ENCODE data around the gene MRNIP.

Gene MRNIP

GRCh38 chr5:179878222-179879002 is 19.8 kb upstream of the MRNIP start:
- Histone ChIP-seq H3K36me3 (ENCODE audit: control insufficient read depth in 1 of 2, insufficient read depth in 2 of 2, low read length in 2 of 2) (peaks cover 57 to 64% of the 10 kb centered on the region in 2 experiments), H3K14ac (ENCODE audit: low read length) (no peak overlapping the region), H3K4me1 (ENCODE audit: control insufficient read depth in 1 of 2, insufficient read depth in 2 of 2, low read length in 2 of 2) (no peaks in the 10 kb centered on the region)

GRCh38 chr5:179876610-179876952 is 18.0 kb upstream of the MRNIP start:
- Histone ChIP-seq H3K14ac (ENCODE audit: low read length) (no peak overlapping the region), H3K27me3 (ENCODE audit: insufficient read depth, low read length) (no peaks in the 10 kb centered on the region), H3K4me1 (ENCODE audit: control insufficient read depth in 1 of 2, insufficient read depth in 2 of 2, low read length in 2 of 2) (no peaks in the 10 kb centered on the region), H2BK5ac (ENCODE audit: low read depth, low read length, poor library complexity) (no peak overlapping the region), H3K9ac (ENCODE audit: low read length) (no peak overlapping the region), H3K4ac (ENCODE audit: low read depth, low read length) (no peak overlapping the region), H4K91ac (ENCODE audit: low read depth, low read length) (no peak overlapping the region), H4K8ac (ENCODE audit: low read depth, low read length) (no peak overlapping the region), H2BK12ac (ENCODE audit: low read length) (no peak overlapping the region), H3K79me1 (ENCODE audit: low read length) (no peaks in the 10 kb centered on the region), H3K79me2 (ENCODE audit: control insufficient read depth, insufficient read depth, low read length, poor library complexity) (no peaks in the 10 kb centered on the region), H2AK5ac (ENCODE audit: low read length) (no peak overlapping the region), H3K4me3 (ENCODE audit: low read depth, low read length) (no peak overlapping the region), H4K12ac (ENCODE audit: low read depth, low read length) (no peak overlapping the region), H2BK120ac (ENCODE audit: insufficient read depth, low read length, poor library complexity) (no peak overlapping the region), H3K4me2 (ENCODE audit: low read length) (no peak overlapping the region), H3K23ac (ENCODE audit: low read length) (no peak overlapping the region), H3K18ac (ENCODE audit: low read length) (no peak overlapping the region), H3K9me3 (ENCODE audit: insufficient read depth, low read depth, low read length) (peaks cover 3% of the 10 kb centered on the region), H3K36me3 (ENCODE audit: control insufficient read depth in 1 of 2, insufficient read depth in 2 of 2, low read length in 2 of 2) (peaks cover 67 to 73% of the 10 kb centered on the region in 2 experiments), H3K27ac (ENCODE audit: low read depth, low read length) (no peak overlapping the region), H2AFZ (ENCODE audit: insufficient read depth, low read length, poor library complexity) (no peak overlapping the region)
- no peak for DNase-seq
- WGBS (ENCODE audit: extremely low coverage, insufficient coverage, insufficient read length): no CpG with 5 or more reads among the region's 3 CpGs

More at GRCh38 chr5:179878222-179879002, 19.8 kb upstream of the MRNIP start:
- Histone ChIP-seq H2BK12ac (ENCODE audit: low read length) (no peak overlapping the region), H3K27ac (ENCODE audit: low read depth, low read length) (no peak overlapping the region), H2BK5ac (ENCODE audit: low read depth, low read length, poor library complexity) (no peak overlapping the region), H3K79me2 (ENCODE audit: control insufficient read depth, insufficient read depth, low read length, poor library complexity) (no peaks in the 10 kb centered on the region), H3K9ac (ENCODE audit: low read length) (no peak overlapping the region), H3K9me3 (ENCODE audit: insufficient read depth, low read depth, low read length) (peaks cover 7% of the 10 kb centered on the region), H2BK120ac (ENCODE audit: insufficient read depth, low read length, poor library complexity) (no peak overlapping the region), H3K18ac (ENCODE audit: low read length) (no peak overlapping the region), H3K27me3 (ENCODE audit: insufficient read depth, low read length) (no peaks in the 10 kb centered on the region), H4K8ac (ENCODE audit: low read depth, low read length) (no peak overlapping the region), H4K12ac (ENCODE audit: low read depth, low read length) (no peak overlapping the region), H3K4me3 (ENCODE audit: low read depth, low read length) (no peak overlapping the region), H3K4me2 (ENCODE audit: low read length) (no peak overlapping the region), H4K91ac (ENCODE audit: low read depth, low read length) (no peak overlapping the region), H3K23ac (ENCODE audit: low read length) (no peak overlapping the region), H2AK5ac (ENCODE audit: low read length) (no peak overlapping the region), H2AFZ (ENCODE audit: insufficient read depth, low read length, poor library complexity) (no peak overlapping the region), H3K4ac (ENCODE audit: low read depth, low read length) (no peak overlapping the region), H3K79me1 (ENCODE audit: low read length) (no peaks in the 10 kb centered on the region)
- no peak for DNase-seq
- no CpG with 5 or more reads among the region's 26 CpGs for WGBS (ENCODE audit: extremely low coverage, insufficient coverage, insufficient read length)

GRCh38 chr5:179875741-179876609 is 17.4 kb upstream of the MRNIP start:
- Histone ChIP-seq H2AFZ (ENCODE audit: insufficient read depth, low read length, poor library complexity) (no peak overlapping the region), H3K9ac (ENCODE audit: low read length) (no peak overlapping the region), H2BK12ac (ENCODE audit: low read length) (no peak overlapping the region), H3K79me2 (ENCODE audit: control insufficient read depth, insufficient read depth, low read length, poor library complexity) (no peaks in the 10 kb centered on the region), H3K4me1 (ENCODE audit: control insufficient read depth in 1 of 2, insufficient read depth in 2 of 2, low read length in 2 of 2) (no peaks in the 10 kb centered on the region), H4K8ac (ENCODE audit: low read depth, low read length) (no peak overlapping the region), H3K27me3 (ENCODE audit: insufficient read depth, low read length) (no peaks in the 10 kb centered on the region), H3K18ac (ENCODE audit: low read length) (no peak overlapping the region), H3K14ac (ENCODE audit: low read length) (no peak overlapping the region), H3K4me2 (ENCODE audit: low read length) (no peak overlapping the region), H3K4me3 (ENCODE audit: low read depth, low read length) (no peak overlapping the region), H3K9me3 (ENCODE audit: insufficient read depth, low read depth, low read length) (peaks cover 3% of the 10 kb centered on the region), H3K36me3 (ENCODE audit: control insufficient read depth in 1 of 2, insufficient read depth in 2 of 2, low read length in 2 of 2) (peaks cover 71 to 75% of the 10 kb centered on the region in 2 experiments), H2BK5ac (ENCODE audit: low read depth, low read length, poor library complexity) (no peak overlapping the region), H3K79me1 (ENCODE audit: low read length) (no peaks in the 10 kb centered on the region), H2BK120ac (ENCODE audit: insufficient read depth, low read length, poor library complexity) (no peak overlapping the region), H3K27ac (ENCODE audit: low read depth, low read length) (no peak overlapping the region), H3K4ac (ENCODE audit: low read depth, low read length) (no peak overlapping the region), H4K12ac (ENCODE audit: low read depth, low read length) (no peak overlapping the region), H2AK5ac (ENCODE audit: low read length) (no peak overlapping the region), H3K23ac (ENCODE audit: low read length) (no peak overlapping the region), H4K91ac (ENCODE audit: low read depth, low read length) (no peak overlapping the region)
- no peak for DNase-seq
- no CpG with 5 or more reads among the region's 16 CpGs for WGBS (ENCODE audit: extremely low coverage, insufficient coverage, insufficient read length)

GRCh38 chr5:179874536-179875292 is 16.1 kb upstream of the MRNIP start:
- DNase-seq: no peak
- Histone ChIP-seq H3K27me3 (ENCODE audit: insufficient read depth, low read length) (no peaks in the 10 kb centered on the region), H3K18ac (ENCODE audit: low read length) (no peak overlapping the region), H3K14ac (ENCODE audit: low read length) (no peak overlapping the region), H2BK120ac (ENCODE audit: insufficient read depth, low read length, poor library complexity) (no peak overlapping the region), H4K91ac (ENCODE audit: low read depth, low read length) (no peak overlapping the region), H3K23ac (ENCODE audit: low read length) (no peak overlapping the region), H2AFZ (ENCODE audit: insufficient read depth, low read length, poor library complexity) (no peak overlapping the region), H3K4ac (ENCODE audit: low read depth, low read length) (no peak overlapping the region), H3K27ac (ENCODE audit: low read depth, low read length) (no peak overlapping the region), H3K79me2 (ENCODE audit: control insufficient read depth, insufficient read depth, low read length, poor library complexity) (no peaks in the 10 kb centered on the region), H3K36me3 (ENCODE audit: control insufficient read depth in 1 of 2, insufficient read depth in 2 of 2, low read length in 2 of 2) (peaks cover 73 to 78% of the 10 kb centered on the region in 2 experiments), H2BK12ac (ENCODE audit: low read length) (no peak overlapping the region), H3K79me1 (ENCODE audit: low read length) (no peaks in the 10 kb centered on the region), H4K12ac (ENCODE audit: low read depth, low read length) (no peak overlapping the region), H3K4me3 (ENCODE audit: low read depth, low read length) (no peak overlapping the region), H2BK5ac (ENCODE audit: low read depth, low read length, poor library complexity) (no peak overlapping the region), H3K4me1 (ENCODE audit: control insufficient read depth in 1 of 2, insufficient read depth in 2 of 2, low read length in 2 of 2) (no peaks in the 10 kb centered on the region), H3K9me3 (ENCODE audit: insufficient read depth, low read depth, low read length) (peaks cover 3% of the 10 kb centered on the region), H3K9ac (ENCODE audit: low read length) (no peak overlapping the region), H2AK5ac (ENCODE audit: low read length) (no peak overlapping the region), H3K4me2 (ENCODE audit: low read length) (no peak overlapping the region), H4K8ac (ENCODE audit: low read depth, low read length) (no peak overlapping the region)
- no CpG with 5 or more reads among the region's 28 CpGs for WGBS (ENCODE audit: extremely low coverage, insufficient coverage, insufficient read length)

All from trophoblast cell (in vitro differentiated cells and primary cell).